Measurements from ENCODE around the gene AUTS2. TPM values are rescaled to one million over a fixed set of nuclear protein-coding genes. Genes with fewer than 3 reads are reported as not detected.

AUTS2 gene
- total RNA-seq, 1 donor from 2014 or later: 26.1 TPM

- DNase-seq (ENCODE audit: low spot score) (no peak), ATAC-seq (peak; percentile 35)
Measured at GRCh38 chr7:70416986-70417655, 818.8 kb downstream of the AUTS2 start.

DNA sequence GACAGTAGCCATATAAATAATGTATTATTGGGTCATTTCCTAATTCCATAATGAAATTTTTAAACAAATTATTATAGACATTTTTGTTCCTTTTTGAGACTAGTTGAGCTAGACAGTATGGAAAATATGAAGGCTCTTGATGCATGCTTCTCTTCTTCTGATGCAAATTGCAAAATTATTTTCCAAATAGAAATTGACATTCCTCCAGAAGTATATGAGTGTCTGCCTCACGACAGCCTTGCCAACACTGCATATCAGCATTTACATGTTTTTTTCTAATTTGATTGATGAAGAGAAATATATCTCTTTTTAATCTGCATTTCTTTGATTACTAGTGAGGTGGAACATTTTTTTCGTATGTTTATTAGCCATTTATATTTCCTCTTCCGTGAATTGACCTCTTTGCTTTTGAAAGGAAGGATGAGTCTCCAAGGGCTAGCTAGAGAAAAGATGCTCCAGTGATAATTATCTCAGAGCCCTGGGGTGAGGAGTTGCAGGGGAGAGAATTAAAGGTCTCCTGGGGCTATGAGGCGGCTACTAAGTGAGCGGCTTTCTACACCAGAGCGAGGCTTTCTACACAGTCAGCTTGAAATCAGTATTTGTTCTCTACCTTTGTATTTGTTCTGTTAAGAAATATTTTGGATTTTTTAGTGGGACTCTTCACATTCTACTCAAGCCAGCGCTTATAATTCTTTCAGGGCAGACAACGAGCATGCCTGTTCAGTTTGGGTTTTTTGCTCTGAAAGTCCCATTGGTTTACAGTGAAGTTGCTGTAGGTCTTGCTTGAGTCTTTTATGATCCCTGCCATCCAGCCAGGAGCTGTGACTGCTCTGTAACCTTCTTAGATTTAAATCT, 821.5 kb downstream of the AUTS2 start:
- DNase-seq (ENCODE audit: low spot score) (no peak), ATAC-seq (no peak)

GRCh38 chr7:70420381-70420662, 822.0 kb downstream of the AUTS2 start:
- ATAC-seq: no peak
- DNase-seq (ENCODE audit: low spot score): no peak

DNA sequence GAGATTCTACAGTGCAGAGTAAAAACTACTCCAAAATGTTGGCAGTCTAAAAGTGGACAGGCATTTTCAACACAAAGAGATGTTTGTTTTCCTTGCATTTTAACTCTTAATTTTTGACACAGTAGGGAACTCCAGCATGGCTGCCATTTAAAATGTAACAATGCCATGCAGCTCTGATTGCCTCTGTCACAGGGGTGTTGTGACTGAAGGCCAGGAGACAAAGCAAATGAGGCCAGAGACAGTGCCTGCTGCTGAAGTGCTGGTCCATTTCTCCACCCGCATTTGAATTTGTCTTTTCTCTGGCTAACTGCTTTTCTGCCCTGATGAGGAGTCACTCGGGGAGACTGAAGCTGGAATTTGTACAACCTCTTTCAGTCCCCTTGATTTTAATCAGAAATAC, 823.0 kb downstream of the AUTS2 start:
- no peak for DNase-seq (ENCODE audit: low spot score)
- no peak for ATAC-seq

- no peak for ATAC-seq
Measured at GRCh38 chr7:70426249-70426880, 828.1 kb downstream of the AUTS2 start.

GRCh38 chr7:70432567-70433001, 834.3 kb downstream of the AUTS2 start:
- DNase-seq (ENCODE audit: low spot score) (no peak), ATAC-seq (no peak)

More at GRCh38 chr7:70426249-70426880, 828.1 kb downstream of the AUTS2 start:
- DNase-seq (ENCODE audit: low spot score): no peak

DNA sequence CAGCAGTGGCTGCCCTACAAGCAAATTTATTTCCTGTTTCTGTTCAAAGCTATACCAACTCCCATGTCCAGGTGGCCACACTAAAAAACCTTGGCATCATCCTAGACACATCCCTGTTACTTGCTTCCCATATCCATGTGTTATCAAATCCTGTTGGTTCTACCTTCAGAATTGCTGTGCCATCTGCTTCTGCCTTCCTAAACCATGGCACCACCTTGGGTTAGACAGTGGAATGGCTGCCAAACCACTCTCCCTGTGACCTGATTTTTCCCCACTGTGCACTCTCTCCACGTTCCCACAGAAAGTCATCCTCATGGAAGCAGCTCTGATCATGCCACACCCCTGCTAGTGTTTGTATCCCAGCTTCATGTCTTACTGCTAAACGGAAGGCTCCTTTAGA, 836.1 kb downstream of the AUTS2 start:
- DNase-seq (ENCODE audit: low spot score) (no peak), ATAC-seq (peak; percentile 71)

DNA sequence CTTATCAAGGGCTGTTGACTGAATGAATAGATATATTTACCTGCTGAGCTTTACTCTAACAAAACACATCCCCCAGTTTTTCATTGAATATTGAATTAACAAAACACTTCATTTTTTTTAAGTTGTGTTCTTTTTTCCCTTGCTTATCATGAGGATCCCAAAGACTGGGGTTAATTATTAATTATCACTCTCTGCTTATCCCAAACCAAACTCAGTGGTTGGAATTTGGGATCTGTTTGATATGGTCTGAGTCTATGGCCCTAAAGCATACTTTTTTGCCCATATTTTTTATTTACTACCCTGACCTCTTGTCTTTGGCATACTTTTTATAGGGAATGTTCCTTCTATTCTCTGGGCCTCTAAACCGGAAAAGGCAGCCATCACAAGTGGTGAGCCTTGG, 836.5 kb downstream of the AUTS2 start:
- DNase-seq (ENCODE audit: low spot score) (no peak), ATAC-seq (peak; percentile 74)

- DNase-seq (ENCODE audit: low spot score) (no peak), ATAC-seq (no peak)
Measured at GRCh38 chr7:70435634-70436033, 837.4 kb downstream of the AUTS2 start.

DNA sequence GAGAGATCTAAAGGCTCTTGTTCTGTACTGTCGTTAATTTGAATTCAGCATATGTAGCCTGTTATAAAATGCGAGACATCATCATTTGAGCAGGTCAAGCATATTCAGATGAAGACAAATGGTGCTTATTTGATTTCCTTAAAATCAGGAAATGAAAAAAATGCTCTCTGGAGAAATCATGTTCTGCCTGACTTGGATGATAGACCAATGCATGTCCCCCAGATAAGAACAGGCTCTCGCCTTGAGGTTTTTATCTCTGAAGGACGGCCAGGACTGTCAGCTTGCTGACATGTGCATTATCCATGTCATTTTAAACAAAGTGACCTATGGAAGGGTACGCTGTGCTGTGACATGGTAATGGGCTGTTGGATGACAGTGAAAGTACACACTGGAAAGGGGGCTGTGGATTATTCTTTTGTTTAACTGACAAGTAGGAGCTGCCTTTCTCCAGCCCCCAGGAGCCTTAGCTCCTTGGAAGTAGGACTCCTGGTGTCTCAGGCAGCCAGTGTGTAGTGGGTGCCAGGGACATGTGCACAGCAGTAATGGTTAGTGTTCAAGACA, 838.6 kb downstream of the AUTS2 start:
- no peak for DNase-seq (ENCODE audit: low spot score)
- no peak for ATAC-seq

DNA sequence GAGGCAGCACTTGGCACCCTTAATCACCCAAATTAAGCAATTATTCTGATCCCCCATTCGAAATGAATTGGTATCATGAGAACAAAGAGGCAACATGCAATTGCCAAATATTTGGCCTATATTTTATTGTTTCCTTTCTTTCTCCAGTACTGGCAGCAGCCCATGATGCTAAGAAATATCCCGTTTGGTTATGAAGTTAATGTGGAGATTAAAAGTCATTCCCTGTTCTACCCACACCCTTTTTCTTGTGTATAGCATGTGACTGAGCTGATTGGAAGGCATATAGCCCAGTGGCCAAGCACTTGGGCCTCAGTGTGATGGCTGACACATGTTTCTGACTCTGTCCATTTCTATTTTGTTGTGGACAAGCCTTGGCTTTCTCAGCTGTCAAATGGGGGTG, 841.4 kb downstream of the AUTS2 start:
- no peak for ATAC-seq
- DNase-seq (ENCODE audit: low spot score): no peak

DNA sequence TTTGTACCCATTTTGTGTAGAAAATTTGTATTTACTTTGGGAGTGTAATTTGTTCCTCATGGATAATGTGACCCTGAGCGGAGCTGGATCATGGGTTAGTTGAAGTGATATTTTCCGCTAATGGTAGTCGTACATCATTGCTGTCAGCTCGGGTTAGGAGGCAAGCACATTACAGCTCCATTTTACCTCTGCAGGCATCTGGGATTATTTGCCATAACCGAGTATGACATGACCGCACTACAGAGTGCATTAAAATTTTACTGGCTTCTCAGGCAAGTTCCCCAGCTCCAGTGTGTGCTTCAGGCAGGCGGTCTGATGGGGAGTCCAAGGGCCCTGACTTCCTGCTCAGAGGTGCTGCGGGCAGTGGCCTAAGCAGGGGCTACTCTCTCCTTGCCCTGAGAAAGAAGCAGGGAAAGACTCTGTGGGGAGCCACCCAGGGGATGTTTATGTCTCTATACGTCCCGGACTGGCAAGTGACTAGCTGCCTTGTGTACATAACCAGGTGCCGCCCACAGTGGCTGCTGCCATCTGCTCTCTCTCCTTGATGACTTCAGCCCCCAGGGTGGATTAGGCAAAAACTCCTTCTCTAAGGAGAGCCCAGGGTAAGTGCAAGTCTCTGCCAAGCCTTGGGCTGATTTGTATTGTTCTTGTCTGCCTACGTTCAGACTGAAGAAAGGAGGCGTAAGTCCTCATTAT, 848.3 kb downstream of the AUTS2 start:
- DNase-seq (ENCODE audit: low spot score): no peak
- no peak for ATAC-seq

DNA sequence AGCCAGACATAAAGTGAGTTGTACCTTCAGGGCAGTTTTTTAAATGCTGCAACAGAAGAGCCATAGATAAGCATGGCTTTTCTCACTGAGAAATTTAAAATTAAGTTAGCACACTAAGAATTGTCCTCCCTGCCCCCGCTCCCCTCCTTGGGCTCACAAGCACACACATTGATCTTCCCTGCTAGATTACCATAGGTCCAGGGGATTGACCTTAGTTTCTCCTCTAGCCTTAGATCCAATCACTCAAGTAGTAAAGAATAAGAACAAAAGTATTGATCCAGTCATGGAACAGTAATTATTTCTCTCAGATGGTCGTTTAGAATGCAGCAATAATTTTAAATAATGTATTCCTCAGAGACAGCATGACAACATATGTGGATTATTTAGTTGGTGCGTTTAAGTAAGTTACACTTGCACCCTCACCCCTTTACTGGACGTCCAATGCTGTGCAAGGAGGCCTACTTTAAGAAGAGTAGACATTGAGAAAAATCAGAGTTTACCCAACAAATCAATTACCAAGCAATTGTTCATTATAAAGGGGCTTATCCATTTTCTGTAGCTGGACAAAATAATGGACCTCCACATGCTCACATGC, 850.1 kb downstream of the AUTS2 start:
- no peak for DNase-seq (ENCODE audit: low spot score)
- ATAC-seq: no peak

- no peak for DNase-seq (ENCODE audit: low spot score)
- no peak for ATAC-seq
Measured at GRCh38 chr7:70450731-70451130, 852.5 kb downstream of the AUTS2 start.

DNA sequence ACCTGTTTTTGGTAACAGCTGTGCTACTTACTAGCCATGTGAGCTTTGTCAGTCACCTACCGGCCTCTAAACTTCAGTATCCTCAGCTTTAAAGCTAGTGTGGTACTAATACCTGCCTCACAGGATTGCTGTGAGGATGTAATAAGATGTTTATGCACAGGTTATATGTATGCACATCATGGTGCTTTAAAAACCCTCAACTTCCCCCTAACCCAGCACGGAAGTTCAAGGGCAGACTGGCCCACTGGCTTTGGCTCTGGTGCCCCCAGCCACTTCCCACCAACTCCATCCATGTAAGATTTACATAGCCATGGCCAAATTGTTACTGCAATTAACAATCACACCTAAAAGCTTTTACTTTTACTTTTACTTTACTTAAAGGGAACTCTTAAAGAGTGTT, 857.6 kb downstream of the AUTS2 start:
- no peak for ATAC-seq
- DNase-seq (ENCODE audit: low spot score): no peak

DNA sequence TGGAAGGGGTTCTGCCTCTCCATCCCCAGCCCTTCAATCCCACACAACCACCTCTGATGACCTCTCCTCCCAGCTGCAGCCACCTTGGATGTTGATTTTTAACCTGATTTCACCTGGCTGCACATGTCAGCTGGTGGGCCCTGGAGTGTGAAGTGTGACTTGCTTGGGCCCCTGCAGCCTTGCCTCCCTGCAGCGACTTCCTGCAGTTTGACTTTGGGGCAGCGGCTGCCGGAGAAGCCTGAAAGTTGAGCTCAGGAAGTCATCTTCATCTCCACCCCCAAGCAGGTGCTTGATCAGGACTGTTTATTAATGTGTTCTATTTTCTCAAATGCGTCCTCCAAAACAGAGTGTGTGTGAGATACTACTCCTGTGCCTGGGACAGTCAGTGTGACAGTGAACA, 858.4 kb downstream of the AUTS2 start:
- ATAC-seq: no peak

DNA sequence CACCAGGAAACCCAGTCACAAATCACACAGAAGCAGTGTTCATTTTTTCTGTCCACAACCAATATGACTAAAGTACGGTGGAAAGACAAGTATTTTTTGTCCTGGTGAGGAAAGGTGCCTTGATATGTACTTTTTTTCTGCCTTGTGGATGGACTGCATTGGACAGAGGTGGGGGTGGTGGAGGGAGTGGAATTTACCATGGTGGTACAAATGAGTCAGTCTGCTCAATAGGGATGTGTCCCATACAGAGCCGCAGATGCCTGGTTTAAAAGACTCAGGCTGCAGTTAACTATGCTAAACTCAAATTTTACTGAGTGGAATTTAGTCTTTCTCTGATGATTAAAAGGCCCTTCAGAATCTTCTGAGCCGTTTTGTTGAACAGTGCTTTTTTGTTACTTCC, 859.2 kb downstream of the AUTS2 start:
- no peak for ATAC-seq
- no peak for DNase-seq (ENCODE audit: low spot score)

More for the DNA sequence above, 858.4 kb downstream of the AUTS2 start:
- no peak for DNase-seq (ENCODE audit: low spot score)

DNA sequence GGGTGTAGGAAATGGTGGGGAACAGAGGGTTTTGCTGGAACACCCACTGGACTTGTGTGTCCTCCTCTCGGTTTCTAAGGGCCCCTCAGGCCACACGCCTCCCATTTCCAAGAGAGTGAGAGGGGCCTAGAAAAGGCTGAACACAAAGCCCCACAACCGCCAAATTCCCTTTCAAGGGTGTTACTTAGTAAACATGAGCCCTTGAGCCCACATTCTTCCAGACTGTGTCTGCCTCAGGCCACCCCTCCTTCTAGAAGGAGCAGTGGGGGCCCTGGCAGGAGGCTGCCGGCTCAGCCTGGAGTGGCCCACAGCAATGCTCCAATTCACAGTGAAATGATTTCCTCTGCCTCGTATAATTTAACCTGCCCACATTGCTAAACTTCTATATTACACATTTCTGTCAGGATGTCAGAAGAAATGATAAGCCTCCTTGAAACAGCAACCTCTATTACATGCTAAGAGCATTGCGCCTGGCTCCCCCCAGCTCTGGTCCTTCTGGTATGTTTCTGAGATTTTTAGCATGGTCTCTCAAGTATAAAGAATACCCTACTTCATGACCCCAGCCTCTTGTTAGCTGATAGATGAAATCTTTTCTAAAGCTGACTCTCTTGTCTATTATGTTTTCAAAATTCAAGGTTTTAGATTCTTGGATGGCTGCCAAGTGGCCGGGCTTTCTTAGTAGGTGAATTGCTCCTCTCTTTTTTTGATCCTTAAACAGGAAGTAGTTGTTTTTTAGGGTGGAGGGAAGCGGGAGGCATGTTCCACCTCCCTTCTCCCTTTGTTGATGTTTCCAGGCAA, 859.8 kb downstream of the AUTS2 start:
- DNase-seq (ENCODE audit: low spot score): no peak
- no peak for ATAC-seq

GRCh38 chr7:70458745-70459144, 860.5 kb downstream of the AUTS2 start:
- DNase-seq (ENCODE audit: low spot score) (no peak), ATAC-seq (no peak)

- ATAC-seq: no peak
Measured at GRCh38 chr7:70459546-70459945, 861.3 kb downstream of the AUTS2 start.

More at GRCh38 chr7:70459546-70459945, 861.3 kb downstream of the AUTS2 start:
- DNase-seq (ENCODE audit: low spot score): no peak
